HEK293T (cell line): ENCODE data around the gene LSR.

Experiments used
- ARNT ChIP-seq: fragments of 450-650 bp; IDR thresholded peaks from 2 replicates; pipeline ENCODE4 v1.6.1; 2017; ENCODE audit warnings: mild to moderate bottlenecking
- BHLHE40 ChIP-seq: fragments of 450-650 bp; IDR thresholded peaks from 2 replicates; pipeline ENCODE4 v1.6.1; 2016; ENCODE audit warnings: mild to moderate bottlenecking, moderate library complexity, borderline replicate concordance
- ELF4 ChIP-seq: fragments of 450-650 bp; IDR thresholded peaks from 2 replicates; pipeline ENCODE4 v1.6.1; 2017; ENCODE audit warnings: antibody characterized with exemption
- FOXA1 ChIP-seq: fragments of 450-650 bp; IDR thresholded peaks from 2 replicates; pipeline ENCODE4 v1.6.1; 2016; ENCODE audit warnings: mild to moderate bottlenecking
- FOXK2 ChIP-seq: fragments of 450-650 bp; IDR thresholded peaks from 2 replicates; pipeline ENCODE4 v1.6.1; 2016; ENCODE audit warnings: mild to moderate bottlenecking
- FOXM1 ChIP-seq: fragments of 450-650 bp; IDR thresholded peaks from 2 replicates; pipeline ENCODE4 v1.6.1; 2017; ENCODE audit warnings: mild to moderate bottlenecking, borderline replicate concordance
- HDGF ChIP-seq: fragments of 450-650 bp; IDR thresholded peaks from 2 replicates; pipeline ENCODE4 v1.6.1; 2017; ENCODE audit warnings: antibody characterized with exemption, borderline replicate concordance
- LEF1 ChIP-seq: fragments of 450-650 bp; IDR thresholded peaks from 2 replicates; pipeline ENCODE4 v1.6.1; 2017; ENCODE audit warnings: mild to moderate bottlenecking, borderline replicate concordance
- NFRKB ChIP-seq: fragments of 450-650 bp; IDR thresholded peaks from 2 replicates; pipeline ENCODE4 v1.6.1; 2016; ENCODE audit warnings: mild to moderate bottlenecking, moderate library complexity
- PKNOX1 ChIP-seq: fragments of 450-650 bp; IDR thresholded peaks from 2 replicates; pipeline ENCODE4 v1.6.1; 2016
- SP1 ChIP-seq: fragments of 450-650 bp; IDR thresholded peaks from 2 replicates; pipeline ENCODE4 v1.6.1; 2017
- SUZ12 ChIP-seq: fragments of 450-650 bp; IDR thresholded peaks from 2 replicates; pipeline ENCODE4 v1.6.1; 2016; ENCODE audit warnings: mild to moderate bottlenecking
- TARDBP ChIP-seq: fragments of 450-650 bp; IDR thresholded peaks from 2 replicates; pipeline ENCODE4 v1.6.1; 2016
- ZNF384 ChIP-seq: fragments of 450-650 bp; IDR thresholded peaks from 2 replicates; pipeline ENCODE4 v1.6.1; 2016

GRCh38 chr19:35273686-35274259 is 25.0 kb downstream of the LSR start:
- TF ChIP-seq SP1 = no peak
- TF ChIP-seq SUZ12 = no peak
- TF ChIP-seq FOXM1 = no peak
- no peak for TF ChIP-seq NFRKB
- no peak for TF ChIP-seq TARDBP
- TF ChIP-seq HDGF = no peak
- no peak for TF ChIP-seq ARNT
- no peak for TF ChIP-seq FOXK2
- TF ChIP-seq FOXA1 = no peak
- no peak for TF ChIP-seq ELF4
- no peak for TF ChIP-seq LEF1
- no peak for TF ChIP-seq BHLHE40
- no peak for TF ChIP-seq PKNOX1
- TF ChIP-seq ZNF384 = no peak
